ENCODE measurements around the gene CYP26B1. TPM values are rescaled to one million over a fixed set of nuclear protein-coding genes. Genes with fewer than 3 reads are reported as not detected.

CYP26B1 gene
- total and polyA plus RNA-seq, 9 of the 15 experiments (the other 6 are each of a cell fraction or from before 2014, with no cell fraction given) = 0.01 to 0.13 (median 0.04) TPM; not detected in 6

DNA sequence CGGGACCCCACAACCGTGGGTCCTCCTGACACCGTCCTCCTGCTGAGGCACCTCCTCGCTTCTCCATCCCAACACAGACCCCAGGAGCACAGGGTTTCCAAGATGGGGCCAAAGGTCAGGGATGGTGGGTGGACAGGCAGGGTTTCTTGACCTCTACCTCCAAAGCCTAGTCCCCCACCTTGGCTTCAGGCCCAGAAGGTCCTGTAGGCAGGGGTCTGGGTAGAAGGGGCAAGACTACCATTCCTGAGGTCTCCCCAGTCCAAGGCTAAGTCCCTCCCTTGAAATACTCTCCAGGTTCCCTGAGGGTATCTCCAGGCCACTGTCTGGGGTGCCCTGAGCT is 7.1 kb downstream of the CYP26B1 start (continued):
- TF ChIP-seq, protein P1, sequence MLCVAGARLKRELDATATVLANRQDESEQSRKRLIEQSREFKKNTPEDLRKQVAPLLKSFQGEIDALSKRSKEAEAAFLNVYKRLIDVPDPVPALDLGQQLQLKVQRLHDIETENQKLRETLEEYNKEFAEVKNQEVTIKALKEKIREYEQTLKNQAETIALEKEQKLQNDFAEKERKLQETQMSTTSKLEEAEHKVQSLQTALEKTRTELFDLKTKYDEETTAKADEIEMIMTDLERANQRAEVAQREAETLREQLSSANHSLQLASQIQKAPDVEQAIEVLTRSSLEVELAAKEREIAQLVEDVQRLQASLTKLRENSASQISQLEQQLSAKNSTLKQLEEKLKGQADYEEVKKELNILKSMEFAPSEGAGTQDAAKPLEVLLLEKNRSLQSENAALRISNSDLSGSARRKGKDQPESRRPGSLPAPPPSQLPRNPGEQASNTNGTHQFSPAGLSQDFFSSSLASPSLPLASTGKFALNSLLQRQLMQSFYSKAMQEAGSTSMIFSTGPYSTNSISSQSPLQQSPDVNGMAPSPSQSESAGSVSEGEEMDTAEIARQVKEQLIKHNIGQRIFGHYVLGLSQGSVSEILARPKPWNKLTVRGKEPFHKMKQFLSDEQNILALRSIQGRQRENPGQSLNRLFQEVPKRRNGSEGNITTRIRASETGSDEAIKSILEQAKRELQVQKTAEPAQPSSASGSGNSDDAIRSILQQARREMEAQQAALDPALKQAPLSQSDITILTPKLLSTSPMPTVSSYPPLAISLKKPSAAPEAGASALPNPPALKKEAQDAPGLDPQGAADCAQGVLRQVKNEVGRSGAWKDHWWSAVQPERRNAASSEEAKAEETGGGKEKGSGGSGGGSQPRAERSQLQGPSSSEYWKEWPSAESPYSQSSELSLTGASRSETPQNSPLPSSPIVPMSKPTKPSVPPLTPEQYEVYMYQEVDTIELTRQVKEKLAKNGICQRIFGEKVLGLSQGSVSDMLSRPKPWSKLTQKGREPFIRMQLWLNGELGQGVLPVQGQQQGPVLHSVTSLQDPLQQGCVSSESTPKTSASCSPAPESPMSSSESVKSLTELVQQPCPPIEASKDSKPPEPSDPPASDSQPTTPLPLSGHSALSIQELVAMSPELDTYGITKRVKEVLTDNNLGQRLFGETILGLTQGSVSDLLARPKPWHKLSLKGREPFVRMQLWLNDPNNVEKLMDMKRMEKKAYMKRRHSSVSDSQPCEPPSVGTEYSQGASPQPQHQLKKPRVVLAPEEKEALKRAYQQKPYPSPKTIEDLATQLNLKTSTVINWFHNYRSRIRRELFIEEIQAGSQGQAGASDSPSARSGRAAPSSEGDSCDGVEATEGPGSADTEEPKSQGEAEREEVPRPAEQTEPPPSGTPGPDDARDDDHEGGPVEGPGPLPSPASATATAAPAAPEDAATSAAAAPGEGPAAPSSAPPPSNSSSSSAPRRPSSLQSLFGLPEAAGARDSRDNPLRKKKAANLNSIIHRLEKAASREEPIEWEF (CRISPR knock-in tag; IDR thresholded peaks at IDR 0.05) = no peak

DNA sequence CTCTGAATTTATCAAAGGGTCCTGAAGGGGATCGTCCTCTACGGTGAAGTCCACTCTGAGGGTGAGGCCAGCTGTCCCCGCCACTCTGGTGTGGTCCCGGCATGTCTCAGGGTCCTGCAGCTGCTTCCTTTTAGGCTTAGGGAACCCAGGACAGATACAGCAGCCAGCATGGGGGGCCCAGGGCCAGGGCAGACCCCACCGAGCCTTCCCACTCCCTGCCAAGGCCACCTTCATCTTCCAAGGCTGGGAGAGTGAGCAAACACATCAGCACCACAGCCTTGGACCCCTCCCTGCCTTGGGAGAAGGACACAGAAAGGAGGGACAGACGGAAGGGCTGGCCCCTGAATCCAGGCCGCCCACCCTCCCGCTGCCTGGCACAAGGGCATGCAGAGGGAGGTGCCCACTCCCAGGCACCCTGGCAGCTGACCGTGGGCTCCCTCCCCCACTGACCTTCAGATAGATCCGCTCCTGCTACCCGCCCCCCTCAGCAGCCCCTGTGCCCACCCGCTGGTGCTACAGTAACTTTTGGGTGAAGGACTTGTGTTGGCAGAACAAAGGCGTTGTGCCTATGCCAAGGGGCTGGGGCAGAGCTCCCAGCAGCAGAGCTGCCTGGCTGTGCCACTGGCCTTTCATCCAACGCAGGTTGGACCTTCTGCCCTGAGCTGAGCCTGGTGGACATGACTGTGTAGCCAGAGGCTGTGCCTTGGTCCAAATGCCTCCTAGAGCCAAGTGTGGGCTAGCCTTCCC is 7.6 kb downstream of the CYP26B1 start:
- CTCF ChIA-PET (ENCODE audit: low intra/inter-chr PET ratio) = no interaction called here
- H3K27me3 ChIP-seq (ENCODE audit: control insufficient read depth in 2 of 2, insufficient read depth in 2 of 2, low read length in 2 of 2) = peaks cover 0 to 25% of the 10 kb centered on the region in 2 experiments; a peak in 2 of 5 replicates
- no peaks in the 10 kb centered on the region for H4K20me1 ChIP-seq (replicated peaks; ENCODE audit: control insufficient read depth, insufficient read depth, low read length)
- no peak overlapping the region for H2AFZ ChIP-seq (ENCODE audit: low read depth, low read length)
- H3K9me1 ChIP-seq (ENCODE audit: control insufficient read depth, insufficient read depth, low read length) = peaks cover 5% of the 10 kb centered on the region
- BruUV-seq (replicated peaks) = no TSS peak
- no peak overlapping the region for H3K4me2 ChIP-seq (ENCODE audit: insufficient read depth, low read length)
- H3K79me2 ChIP-seq (ENCODE audit: control insufficient read depth, insufficient read depth, low read length) = no peaks in the 10 kb centered on the region
- no peaks in the 10 kb centered on the region for H3K36me3 ChIP-seq (ENCODE audit: control insufficient read depth, insufficient read depth, low read length)
- in situ Hi-C loops (cut with MboI) = no loop called here
- no peak overlapping the region for H3K27ac ChIP-seq (ENCODE audit: extremely low read depth, low read depth, low read length)
- peaks cover 0 to 23% of the 10 kb centered on the region in 2 experiments; a peak in 2 of 5 replicates for H3K4me1 ChIP-seq (replicated peaks in 1 of 2; ENCODE audit: control insufficient read depth in 2 of 2, insufficient read depth in 2 of 2, low read length in 2 of 2)
- DNase-seq (ENCODE audit: extremely low read depth in 1 of 4, low spot score in 3 of 4) (no peak), FAIRE-seq (no peak), ATAC-seq (no peak)
- 0% methylated on average over 13 of the region's 14 CpGs for WGBS (ENCODE audit: insufficient coverage, low coverage, missing lambda C conversion rate)
- no peak for TF ChIP-seq ZFP1 (CRISPR knock-in tag; IDR thresholded peaks at IDR 0.05)
- TF ChIP-seq ZNF134 (CRISPR knock-in tag; conservative IDR thresholded peaks at IDR 0.05) = no peak
- no peak for TF ChIP-seq GTF2F1 (IDR thresholded peaks at IDR 0.05; ENCODE audit: low read depth, low read length)
- no peak for TF ChIP-seq HDAC3 (IDR thresholded peaks at IDR 0.05; ENCODE audit: borderline replicate concordance, partially characterized antibody)
- TF ChIP-seq, protein P2, sequence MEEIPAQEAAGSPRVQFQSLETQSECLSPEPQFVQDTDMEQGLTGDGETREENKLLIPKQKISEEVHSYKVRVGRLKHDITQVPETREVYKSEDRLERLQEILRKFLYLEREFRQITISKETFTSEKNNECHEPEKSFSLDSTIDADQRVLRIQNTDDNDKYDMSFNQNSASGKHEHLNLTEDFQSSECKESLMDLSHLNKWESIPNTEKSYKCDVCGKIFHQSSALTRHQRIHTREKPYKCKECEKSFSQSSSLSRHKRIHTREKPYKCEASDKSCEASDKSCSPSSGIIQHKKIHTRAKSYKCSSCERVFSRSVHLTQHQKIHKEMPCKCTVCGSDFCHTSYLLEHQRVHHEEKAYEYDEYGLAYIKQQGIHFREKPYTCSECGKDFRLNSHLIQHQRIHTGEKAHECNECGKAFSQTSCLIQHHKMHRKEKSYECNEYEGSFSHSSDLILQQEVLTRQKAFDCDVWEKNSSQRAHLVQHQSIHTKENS (CRISPR knock-in tag; IDR thresholded peaks at IDR 0.05) = no peak
- H3K9me3 ChIP-seq (replicated peaks; ENCODE audit: control insufficient read depth, insufficient read depth, low read depth, low read length) = no peaks in the 10 kb centered on the region
- POLR2A ChIA-PET = no interaction called here
- H3K9ac ChIP-seq (ENCODE audit: insufficient read depth in 1 of 2, low read depth in 2 of 2, low read length in 2 of 2) = no peak overlapping the region
- no peak overlapping the region for H3K4me3 ChIP-seq
- intact Hi-C loops (cut with micrococcal nuclease) = loop anchor here (5.0 kb wide), 1 partner anchor 593 kb away; no protein-coding TSS in a partner anchor
